CD4-positive, alpha-beta T cell treated with Interleukin-17A for 1 hour (primary cell): ENCODE data around the gene DLEU7.
A peak's percentile ranks its signal among the peaks of the same experiment; 100 is the strongest.

Experiments
- DNase-seq: peaks from one replicate; pipeline ENCODE4 v3.0.0-alpha.2; 2020

DLEU7 gene

DNA sequence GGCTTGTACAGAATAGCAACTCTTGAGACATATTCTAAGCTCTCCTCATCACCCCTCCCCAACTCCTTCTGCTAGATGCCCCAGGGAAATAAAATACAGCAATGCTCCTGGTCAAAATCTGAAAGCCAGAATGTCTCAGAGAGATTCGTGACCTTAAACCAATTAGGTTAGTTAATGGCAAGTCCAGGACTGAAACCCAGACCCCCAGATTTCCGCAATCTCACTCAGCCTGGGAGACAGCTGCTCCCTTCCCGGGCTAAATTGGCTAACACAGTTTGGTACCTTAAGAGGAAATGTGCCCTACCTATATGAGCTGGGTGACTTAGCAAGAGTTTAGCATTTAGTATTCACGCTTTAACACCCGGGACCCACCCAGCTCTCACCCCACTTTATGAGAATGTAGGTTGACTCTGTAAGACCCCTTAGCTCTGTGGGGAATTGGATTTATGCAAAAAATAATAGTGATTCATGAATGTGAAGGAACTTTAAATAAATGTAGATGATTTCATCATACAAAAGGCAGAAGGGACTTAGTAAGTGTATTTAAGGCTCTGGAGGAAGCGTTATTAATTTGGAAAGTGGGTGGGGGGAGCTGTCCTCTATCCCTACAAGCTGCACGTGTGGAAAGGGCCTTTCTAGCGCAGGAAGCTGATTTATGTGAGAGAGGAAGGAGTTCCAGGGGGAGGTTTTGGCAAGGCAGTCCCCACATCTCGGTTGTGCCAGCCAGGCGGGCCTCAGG, 1.1 kb downstream of the DLEU7 start:
- no peak for DNase-seq

DNA sequence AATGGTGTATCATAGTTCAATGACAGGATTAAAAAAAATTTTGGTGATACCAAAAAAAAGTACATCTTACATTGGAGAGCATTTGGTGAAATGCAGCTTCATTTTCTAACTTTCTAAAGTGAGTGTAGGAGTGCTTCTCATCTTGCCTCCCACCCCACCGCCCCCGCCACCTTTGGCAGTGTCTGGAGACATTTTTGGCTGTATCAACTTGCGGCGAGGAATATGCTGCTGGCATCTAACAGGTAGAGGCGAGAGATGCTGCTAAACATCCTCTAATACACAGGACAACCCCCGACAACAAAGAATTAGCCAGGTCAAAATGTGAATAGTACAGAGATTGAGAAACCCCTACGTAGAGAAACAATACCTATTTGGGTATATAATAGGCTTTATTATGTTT, 1.7 kb downstream of the DLEU7 start:
- no peak for DNase-seq

DNA sequence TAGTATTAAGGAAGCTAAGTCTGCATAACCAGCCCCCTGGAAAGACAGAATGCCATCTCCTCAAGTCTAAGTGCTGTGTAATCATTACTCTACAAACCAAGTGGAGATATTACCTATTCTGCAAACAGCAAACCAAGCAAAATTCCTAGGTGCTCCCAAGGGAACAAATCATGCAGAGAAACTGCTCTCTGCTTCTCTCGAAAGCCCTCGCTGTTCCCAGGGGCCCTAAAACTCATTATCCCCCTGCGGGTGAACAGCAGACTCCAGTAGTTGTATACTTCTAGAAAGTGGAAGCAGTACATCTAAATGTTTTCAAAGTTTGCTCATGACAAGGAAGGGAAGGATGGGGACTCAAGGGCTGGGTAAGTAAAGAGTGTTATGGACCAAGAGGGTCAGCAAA, 3.2 kb downstream of the DLEU7 start:
- no peak for DNase-seq

DNA sequence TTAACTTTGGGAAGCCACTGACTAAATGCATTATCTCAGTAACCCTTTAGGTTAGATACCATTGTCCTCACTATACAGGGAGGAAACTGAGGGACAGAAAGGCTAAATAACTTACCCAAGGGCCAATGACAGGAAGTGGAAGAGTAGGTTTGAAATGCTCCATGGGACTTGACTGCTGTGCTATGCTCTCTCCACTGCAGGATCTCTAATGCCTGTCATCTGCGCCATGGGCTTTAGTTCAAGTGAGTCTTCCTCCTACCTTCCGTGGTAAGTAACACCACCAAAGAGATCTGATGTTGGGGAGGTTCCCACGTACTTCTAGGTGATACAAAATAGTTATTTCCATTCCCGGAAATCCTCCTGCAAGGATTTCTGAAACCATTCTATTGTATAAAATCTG, 3.7 kb downstream of the DLEU7 start:
- DNase-seq, result no peak

DNA sequence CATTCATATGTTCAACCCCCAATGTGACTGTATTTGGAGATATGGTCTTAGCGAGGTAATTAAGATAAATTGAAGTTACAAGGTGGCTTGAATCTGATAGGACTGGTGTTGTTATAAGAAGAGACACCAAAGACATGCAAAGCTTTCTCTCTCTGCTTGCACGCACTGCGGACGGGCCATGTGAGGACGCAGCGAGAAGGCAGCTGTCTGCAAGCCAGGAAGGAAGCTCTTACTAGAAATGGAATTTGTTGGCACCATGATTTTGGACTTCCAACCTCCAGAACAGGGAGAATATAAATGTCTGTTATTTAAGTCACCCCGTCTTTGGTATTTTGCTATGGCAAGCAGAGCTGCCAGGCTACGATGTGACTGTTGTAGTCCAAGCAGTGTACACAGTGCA, 4.8 kb downstream of the DLEU7 start:
- DNase-seq, result no peak

DNA sequence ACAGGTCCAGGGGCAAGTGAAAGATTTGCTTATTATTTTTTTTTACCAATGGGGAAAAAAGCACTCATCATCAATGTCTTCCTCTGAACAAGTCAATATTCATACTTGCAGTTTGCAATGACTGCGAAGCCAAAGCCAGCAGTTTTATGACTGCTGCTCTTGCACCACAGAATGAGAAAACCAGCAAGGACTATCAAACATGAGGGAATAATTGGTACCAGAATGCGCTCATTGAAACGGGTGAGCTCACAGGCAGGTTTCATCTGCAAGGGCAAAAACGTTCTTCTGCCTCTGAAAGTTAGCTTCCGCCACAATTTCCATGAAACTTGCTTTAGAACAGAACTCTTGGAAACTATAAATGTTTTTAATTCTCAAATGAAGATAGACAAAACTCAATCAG, 5.5 kb downstream of the DLEU7 start:
- DNase-seq, result no peak

DNA sequence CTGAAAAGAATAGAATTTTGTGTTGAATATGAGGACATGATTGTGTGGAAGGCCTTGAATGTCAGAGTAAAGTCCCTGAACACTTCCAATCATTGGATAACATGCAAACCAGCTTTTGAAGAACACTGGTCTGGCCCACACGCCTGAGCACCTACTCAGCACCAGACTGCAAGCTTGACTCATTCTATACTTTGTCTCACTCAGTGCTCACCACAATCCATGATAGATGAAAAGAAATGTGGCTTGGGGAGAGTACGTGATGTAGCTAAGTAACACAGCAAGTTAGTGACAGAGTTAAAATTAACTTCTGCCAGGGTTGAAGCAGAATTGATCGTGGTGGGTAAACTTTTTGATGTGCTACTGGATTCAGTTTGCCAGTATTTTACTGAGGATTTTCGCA, 12.0 kb downstream of the DLEU7 start:
- no peak for DNase-seq

DNA sequence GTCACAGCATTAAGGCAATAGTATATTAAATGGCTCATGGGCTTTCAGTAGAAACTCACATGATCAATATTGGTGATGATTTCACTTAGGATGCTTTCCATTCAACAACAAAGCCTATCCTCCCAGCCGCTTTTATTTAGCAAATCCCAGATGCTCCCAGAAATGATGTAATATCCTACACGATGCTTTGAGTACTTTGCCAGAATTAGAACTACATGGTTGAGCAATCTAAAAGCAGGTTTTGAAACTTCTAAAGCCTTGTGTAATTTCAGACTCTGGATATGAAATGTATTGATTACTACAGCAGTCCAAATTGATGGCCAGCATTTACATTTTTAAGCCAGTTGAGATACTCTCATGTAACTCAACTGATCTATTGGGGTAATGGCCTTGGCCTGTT, 13.6 kb downstream of the DLEU7 start:
- no peak for DNase-seq

DNA sequence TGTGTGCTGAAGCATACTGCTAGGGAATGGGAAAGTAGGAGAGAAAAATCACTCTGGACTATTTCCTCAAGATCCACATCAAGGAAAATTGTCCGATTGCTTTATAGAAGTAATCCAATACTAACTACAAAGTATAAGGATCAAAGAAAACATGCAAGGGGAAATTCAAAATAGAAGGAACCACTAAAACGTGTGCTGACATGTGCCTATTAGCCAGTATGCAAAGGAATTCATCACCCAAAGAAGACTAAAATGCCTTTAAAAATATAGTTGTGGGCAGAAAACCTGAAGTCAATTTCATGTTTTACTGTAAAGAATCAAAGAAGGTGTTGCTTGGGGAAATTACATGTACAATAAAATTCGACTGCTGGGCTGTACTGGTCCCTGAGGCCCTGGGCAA, 14.3 kb downstream of the DLEU7 start:
- DNase-seq, result no peak

DNA sequence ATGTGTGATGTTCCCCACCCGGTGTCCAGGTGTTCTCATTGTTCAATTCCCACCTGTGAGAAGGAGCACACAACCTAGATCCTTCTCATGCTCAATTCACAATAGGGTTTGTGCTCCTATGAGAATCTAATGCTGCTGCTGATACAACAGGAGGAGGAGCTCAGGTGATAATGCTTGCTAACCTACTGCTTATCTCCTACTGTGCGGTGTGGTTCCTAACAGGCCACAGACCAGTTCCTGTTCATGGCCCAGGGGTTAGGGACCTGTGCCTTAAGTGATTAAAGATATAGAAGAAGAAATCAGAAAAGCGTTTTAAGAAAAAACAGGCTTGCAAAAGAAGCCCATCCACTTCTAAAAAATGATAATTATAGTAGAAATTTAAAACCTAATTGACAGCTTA, 17.5 kb downstream of the DLEU7 start:
- no peak for DNase-seq

DNA sequence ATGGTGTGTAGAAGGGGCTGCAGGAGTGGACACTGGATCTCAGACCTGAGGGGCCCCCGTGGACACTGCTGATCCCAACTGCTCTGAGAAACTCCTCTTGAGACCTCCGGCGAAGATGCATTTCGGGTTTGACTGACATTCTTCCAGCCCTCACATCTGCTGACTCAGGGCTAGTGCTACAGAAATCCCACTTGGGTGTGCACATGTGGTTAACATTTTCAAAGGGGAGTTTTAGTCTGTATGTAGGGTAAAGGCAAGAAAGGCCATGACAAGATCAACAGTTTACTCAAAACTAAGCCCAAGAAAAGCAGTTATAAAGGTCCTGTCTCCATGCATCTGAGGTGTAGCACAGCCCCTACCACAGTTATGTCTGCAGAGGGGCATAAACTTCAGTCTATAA, 31.2 kb downstream of the DLEU7 start:
- DNase-seq, result no peak

DNA sequence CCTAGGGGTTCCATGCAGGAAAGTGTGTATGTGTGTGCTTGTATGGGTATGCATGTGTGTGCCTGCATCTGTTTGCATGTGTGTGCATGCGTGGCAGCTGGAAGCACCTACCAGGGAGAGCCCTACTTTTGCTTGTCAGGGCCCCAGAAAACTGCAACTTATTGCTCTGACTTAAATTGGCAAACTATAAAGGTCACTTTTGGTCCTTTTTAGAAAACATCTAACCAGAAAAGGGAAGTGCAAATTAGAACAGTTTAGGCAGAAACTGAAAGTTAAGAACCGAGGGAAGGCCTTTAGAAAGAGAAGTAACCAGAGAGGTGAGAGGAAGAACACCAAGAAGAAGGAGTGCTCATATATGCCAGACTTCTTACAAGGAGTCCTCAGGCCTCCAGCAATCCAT, 32.5 kb downstream of the DLEU7 start:
- DNase-seq, result no peak

DNA sequence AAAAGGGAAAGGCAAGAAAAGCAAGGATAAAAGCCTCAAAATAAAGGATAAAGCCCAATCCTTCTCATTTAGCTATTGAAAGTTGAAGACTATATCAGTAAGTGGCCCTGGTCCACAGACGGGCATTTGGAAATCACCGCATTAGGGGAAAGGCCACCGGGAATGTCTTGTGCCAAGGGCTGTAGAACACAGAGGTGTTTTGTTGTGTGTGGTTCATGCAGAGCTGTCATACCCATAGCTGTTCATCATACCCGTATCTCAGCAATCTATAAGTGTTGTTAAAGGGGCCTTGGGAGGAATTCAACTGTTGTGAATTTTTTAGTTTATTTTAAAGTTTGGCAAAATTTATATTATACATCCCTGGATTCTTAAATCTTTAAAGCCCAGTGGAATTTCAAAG, 33.0 kb downstream of the DLEU7 start:
- DNase-seq, result no peak

DNA sequence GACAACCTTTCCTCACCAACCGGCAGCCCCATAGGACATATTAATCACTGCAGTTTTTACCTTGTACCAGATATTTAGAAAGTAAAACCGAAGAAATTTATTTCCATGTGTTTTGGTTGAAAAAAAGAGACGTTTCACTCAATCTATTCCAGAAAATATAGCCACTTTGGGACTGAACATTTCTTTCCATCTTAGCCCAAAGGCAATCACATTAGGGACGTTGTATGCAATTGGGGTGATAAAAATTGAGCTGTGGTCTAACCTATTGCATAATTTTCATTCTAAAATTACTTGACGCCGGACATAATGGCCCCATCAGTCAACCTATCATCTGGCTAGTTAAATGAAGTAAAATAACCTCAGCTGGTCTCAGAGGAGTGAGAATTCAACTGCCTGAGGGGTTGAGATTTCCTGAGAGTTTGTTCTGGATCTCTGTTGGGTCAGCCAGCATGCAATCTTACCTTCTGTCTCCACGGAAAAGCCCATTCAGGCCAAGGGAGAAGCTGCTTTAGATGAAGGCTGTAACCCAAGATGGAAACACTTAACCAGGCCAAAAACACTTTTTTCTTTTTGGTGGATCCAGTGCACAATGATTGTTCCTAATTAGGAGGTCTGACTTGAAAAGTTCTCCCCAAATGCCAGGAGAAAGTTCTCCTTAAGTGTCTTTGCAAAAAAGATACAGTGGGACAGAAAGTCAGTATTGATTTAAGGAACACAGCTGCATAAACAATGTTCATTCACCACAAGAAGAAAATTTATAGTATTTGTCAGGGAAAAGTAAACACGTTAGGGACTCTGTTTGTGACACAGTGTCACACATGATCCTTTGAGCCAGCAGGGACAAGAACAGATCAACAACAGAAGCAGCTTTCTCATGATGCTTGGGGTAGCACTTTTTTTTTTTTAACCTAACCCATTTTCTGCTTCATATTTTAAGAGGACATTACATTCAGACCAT, 34.1 kb downstream of the DLEU7 start:
- DNase-seq, result no peak

DNA sequence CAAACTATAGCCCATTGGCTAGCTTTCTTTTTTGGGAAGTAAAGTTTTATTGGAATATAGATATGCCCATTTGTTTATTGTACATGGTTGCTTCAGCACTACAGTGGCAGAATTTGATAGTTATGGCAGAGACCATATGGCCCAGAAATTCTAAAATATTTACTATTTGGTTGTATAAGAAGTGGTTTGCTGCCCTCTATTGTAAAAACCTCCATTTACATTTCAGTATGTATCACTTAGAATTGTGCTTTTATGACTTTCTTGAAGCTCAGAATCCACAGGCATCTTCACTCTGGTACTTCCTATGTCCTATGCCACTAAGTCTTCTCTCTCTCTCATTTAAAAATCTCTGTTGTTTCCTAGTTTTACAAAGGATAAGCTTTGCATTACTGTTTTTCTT, 37.7 kb downstream of the DLEU7 start:
- DNase-seq, result no peak

DNA sequence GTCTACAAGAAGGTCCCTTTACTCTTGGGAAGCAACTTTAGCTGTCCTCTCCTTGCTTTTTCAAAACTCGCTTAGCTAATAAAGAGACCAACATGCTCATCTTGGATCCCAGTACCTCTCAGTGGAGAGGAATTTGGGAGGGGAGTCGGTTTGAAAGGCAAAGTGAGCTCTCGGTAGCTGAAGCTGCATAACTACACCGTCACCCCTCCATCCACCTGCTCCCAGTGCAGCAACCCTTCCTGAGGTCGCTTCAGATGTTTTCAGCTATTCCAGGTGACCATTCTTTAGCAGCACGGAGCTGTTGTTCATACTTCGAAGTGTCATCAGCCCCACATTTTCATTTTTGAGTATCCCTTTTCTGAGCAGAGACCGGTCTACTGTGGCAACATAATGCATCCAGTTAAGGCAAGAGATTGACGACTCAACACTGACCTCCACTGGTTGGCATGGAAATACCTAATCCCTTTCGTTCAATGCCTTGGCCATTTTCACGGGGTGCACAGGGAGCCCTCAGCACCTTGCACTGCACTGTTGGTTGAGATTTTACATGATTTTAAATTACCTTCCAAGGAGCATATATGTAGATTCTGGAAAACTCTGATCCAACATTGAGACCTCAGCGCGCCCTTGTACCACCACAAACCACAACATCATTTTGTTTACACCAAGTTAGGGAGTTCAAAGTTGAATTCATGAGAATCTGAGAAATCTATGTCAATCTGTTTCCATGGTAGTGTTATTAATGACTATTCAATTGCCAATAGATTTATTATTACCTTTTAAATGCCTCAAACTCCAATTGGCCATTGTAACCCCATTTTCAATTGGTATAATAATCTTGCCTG, 42.2 kb downstream of the DLEU7 start:
- peak; percentile 77 for DNase-seq

DNA sequence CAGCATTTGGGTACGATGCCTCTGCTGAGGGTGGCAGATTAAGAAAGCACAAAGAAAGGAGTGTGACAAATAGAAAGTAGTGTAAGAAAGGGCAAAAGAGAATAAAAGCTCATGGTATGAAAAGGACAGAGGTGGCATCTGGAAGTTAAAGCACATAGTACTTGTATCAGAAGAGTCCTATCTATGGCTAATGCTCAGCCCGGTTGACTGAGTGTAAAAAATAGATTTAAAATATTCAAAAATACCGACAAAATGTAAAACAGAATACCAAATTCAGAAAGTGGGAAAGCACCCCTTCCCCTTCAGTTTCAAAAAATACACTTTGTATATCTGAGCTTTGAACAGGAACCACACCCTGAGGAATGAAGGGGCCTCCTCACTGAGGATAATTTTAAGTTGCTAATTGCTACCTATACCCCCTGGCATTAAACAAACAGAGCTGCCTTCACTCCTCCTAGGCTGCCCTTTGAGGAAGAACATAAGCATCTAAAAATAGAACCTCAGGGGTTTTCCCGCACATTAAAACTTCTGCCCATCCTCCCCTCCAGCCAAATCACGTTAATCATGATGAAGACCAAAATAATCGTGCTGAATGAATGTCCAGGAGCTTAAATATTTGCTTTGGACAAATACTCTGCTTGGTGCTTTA, 43.3 kb downstream of the DLEU7 start:
- DNase-seq, result no peak

DNA sequence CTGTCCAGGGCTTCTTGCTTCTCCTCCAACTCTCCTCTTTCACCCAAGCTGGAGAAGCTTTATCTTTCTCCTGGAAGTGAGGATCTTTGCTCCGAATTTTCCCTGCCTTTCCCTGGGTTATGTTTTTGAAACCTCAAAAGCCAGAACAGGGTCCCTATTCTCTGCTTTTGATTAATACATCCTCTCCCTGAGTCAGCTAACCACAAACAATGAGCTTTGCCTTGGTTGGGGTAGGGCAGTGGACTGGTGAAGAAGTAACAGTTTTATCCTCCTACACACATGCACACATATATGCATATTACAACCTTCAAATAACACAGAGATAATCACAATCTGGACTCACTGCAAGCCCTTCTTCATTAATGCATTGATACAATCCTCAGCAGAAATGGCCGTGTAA, 44.6 kb downstream of the DLEU7 start:
- no peak for DNase-seq

DNA sequence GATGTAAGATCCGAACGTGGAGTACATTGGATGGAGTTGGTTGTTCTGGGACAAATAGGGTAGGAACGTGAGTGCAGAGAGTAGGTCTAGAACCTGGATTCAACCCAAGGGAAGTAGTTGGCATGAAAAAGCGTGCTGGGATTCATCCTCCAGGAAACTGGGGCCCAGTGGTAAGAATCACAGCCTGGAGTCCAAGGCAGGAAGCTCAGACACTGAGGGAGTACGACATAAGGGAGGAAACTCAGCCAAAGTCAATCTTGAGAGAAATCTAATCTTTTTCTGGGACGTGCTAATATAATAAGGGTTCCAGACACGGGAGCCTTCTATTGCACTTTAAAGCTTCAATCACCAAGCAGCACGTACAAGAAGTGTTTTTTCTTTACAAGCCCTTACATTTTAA, 46.4 kb downstream of the DLEU7 start:
- DNase-seq, result no peak

DNA sequence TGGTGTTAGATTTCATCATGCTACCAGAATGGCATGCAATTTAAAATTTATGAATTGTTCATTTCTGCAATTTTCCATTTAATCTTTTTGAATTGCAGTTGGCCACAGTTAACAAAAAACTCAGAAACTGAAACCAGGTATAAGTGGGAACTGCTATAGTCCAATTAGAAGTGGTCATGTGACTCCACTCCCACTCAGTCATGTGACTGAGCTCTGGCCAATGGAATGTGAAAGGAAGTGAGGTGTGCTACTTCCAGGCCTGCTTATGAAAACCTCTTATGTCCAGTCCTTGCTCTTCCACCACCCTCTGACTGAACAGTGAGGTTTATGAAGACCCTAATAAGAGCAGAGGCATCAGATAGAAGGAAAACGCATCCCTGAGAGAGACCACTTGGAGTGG, 47.0 kb downstream of the DLEU7 start:
- no peak for DNase-seq

DNA sequence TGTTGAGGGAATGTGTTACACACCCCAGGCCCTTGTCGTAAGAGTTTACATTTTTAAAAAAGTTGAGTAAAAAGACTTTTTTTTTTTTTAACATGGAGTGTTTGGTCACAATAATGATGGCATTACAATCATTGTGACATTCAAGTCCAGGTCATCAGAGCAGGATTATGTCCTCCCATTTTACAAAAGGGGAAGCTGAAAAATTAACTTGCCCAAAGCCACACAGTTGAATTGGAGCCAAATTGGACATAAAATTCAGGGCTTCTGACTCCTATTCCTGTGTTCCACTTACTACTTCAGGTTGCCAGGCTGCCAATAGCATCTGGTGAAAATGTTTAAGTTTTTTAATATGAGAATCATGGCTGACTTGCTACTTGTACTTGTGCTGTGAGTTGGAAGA, 49.3 kb downstream of the DLEU7 start:
- DNase-seq, result no peak

DNA sequence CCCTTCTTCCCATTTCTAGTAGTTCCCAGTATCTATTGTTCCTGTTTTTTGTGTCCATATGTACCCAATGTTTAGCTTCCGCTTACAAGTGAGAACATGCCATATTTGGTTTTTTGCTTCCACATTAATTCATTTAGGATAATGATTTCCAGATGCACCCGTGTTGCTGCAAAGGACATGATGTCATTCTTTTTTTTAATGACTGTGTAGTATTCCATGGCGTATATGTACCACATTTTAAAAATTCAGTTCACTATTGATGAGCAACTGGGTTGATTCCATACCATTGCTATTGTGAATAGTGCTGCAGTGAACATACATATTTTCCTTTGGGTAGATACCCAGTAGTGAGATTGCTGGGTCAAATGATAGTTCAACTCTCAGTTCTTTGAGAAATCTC, 50.5 kb downstream of the DLEU7 start:
- no peak for DNase-seq
